ENCODE measurements around the gene FOLR1.

GRCh38 chr11:72157131-72157530, 34.8 kb upstream of the FOLR1 start:
- TF ChIP-seq GATA2 (IDR thresholded peaks at IDR 0.05; ENCODE audit: low read depth, low read length) (no peak), GATA3 (IDR thresholded peaks at IDR 0.05; ENCODE audit: low read depth, low read length) (no peak)
